HK-2 (cell line): ENCODE results near the gene SENP1.
"Not testable (repeated sequence)": the region's sequence is repeated elsewhere in the genome, so short reads cannot be mapped to it uniquely, and the experiment has no call there.

Experiments
- DNase-seq: peaks from one replicate; pipeline ENCODE4 v3.0.0-alpha.2; 2018; ENCODE audit not compliant: unreplicated experiment

Gene SENP1

GRCh38 chr12:48111312-48111693 lies 5.4 kb upstream of the SENP1 start:
- not testable (repeated sequence) for DNase-seq

- peak; percentile 9 for DNase-seq
Observed at GRCh38 chr12:48110691-48111311, 4.9 kb upstream of the SENP1 start.

- no peak for DNase-seq
Observed at GRCh38 chr12:48109424-48109823, 3.5 kb upstream of the SENP1 start.

DNA sequence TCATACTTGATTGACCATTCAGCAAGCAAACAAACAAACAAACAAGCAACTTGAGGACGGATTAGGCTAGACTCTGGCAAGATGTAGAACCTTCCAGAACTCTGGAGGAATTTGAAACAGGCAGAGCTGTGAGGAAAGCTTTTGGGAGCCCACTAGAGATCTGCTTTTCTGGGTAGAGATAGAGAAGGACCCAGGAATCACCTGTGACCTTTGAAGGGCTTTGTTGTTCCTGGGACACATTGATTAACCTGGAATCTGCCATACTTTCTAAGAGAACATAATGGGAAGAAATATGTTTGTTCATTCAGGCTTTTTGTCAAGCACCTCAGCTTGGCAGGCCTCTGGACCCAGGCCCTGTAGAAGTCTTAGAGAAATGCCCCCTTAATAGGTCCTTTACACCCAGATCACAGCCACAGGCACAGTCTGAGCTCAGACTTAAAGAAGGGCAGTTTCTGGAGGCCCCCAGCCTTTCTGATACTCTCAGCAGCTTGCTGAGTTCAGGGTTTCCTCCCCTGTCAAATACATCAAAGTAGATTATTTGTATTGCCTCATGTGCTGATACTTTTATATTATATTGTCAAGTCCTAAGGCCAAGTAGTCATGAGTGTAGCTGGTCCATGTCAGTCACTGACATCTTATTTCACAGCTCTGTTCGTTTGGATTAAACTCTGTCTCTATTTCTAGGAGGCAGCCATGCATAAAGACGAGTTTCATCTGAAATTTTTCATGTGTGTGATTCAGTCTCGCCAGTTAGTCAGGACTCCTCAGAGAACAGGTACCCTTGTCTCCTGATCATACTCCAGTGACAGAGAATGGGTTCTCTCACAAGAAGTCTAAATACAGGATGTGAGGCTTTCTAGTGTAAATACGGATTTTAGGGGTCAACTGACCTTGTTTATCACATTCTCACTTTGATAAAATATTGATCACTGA lies 1.1 kb upstream of the SENP1 start:
- DNase-seq: no peak

DNA sequence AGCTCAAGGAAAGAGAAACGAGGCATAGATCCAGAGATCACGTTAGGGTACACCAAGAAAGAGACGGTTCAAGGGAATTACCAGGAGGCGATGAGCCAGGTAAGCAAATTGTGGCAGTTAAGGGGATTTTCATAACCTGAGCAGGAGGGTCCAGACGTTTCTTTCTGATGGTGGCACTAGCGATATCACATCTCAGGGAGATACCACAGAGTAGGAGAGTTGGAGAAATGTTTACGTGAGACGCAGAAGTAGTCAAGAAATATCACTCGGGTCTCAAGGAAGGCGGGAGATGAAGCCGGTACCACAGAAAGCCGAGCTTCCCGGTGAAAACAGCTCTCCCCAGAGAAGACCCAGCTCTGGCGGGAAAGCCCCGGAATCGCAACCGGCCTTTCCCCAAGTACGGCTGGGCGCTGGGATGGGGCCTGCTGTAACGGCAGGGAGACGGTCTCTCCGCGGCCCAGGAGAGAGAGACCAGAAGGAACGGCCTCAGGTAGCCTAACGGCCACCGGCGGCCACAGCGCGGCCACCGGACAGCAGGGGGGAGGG lies 485 bp downstream of the SENP1 start:
- no peak for DNase-seq

DNA sequence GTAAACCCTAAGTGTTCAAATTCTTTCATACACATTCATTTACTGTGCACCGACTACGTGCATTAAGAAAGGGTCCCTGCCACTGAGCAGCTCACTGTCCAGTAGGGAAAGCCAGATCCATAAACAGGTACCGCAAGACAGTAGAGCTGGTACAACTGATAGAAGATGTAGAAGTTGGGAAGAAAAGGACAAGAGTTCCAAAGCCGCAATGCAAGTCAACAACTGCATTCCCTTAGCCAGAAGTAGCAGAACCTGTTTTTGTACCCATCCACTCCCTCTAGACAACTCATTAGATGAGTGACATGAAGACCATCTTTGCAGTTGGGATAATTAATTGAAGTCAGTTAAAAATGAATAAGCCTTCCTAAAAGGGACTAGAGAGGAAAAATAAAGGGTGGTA lies 1.3 kb downstream of the SENP1 start:
- DNase-seq: no peak

DNA sequence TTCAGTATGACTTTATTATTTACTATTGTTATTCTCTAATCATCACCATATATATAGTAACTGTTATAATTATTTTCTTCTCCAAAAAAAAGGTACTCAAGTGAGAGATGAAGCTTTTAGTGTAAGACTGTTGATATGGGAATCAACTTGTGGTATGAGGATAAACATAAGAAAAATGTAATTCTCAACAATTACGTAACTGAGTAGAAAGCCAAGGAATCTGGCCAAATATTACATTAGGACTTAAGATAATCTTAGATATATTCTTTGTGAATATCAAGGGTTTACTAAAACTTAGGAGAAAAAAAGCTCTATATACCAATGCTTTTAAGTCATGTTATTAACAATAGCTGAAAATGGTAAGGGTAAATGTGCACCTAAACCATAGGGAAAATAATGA lies 13.3 kb downstream of the SENP1 start:
- no peak for DNase-seq

DNA sequence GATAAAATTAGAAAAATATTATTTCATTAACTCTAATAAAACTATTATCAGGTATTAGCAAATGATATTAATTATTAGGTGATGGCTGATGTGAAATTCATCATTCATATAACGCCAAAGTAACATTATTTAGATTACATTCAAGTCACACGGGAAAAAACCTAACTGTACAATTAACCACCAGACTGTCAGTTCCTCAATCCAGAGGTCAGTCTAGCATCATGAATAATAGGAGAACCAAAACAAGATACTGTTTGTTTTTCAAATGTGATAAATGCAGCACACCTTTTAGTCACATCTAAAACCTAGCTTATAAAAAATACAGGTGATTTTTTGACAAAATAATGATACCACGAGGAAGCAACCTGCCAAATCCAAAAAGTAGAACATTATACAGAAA lies 19.6 kb downstream of the SENP1 start:
- DNase-seq: no peak

- DNase-seq: no peak
Observed at GRCh38 chr12:48084841-48085460, 20.9 kb downstream of the SENP1 start.

DNA sequence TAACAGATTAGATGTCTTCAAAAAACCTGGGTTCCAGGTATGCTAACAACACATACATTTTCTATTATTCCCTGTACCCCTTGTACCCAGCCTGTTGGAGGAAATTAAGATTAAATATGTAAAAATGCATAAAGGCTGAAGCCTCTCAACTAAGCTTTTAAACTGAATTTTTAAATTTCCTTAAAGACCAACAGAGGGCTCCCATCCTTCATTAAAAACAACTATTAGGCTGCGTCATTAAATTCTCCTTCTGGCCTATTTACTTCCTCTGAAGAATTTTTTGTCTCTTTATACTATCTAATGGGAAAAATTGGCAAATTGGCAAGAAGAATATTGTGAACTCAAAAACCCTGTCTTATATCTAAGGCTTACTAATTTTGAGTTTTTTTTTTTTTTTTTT lies 21.8 kb downstream of the SENP1 start:
- no peak for DNase-seq

- DNase-seq: no peak
Observed at GRCh38 chr12:48080821-48081220, 25.1 kb downstream of the SENP1 start.

- no peak for DNase-seq
Observed at GRCh38 chr12:48080285-48080684, 25.6 kb downstream of the SENP1 start.

DNA sequence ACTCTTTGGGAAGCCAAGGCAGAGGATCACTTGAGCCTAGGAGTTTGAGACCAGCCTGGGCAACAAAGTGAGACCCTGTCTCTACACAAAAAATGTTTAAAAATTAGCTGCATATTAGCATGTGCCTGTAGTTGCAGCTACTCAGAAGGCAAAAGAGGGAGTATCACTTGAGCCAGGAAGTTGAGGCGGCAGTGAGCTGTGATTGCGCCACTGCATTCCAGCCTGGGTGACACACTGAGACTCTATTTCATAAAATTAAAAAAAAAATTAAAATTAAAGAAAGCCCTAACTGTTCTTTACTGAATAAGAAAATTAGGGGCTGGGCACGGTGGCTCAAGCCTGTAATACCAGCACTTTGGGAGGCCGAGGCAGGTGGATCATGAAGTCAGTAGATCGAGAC lies 27.0 kb downstream of the SENP1 start:
- no peak for DNase-seq

DNA sequence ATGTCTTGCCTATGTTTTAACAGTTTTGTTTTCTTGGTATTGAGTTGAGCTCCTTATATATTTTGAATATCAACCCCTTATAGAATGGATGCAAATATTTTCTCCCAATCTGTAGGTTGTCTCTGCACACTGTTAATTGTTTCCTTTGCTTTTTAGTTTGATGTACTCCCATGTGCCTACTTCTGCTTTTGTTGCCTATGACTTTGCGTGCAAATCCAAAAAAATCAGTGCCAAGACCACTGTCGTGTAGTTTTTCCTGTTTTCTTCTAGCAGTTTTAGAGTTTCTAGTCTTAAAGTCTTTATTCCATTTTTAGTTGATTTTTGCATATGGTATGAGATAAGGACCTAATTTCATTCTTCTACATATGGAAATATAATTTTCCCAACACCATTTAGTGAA lies 28.8 kb downstream of the SENP1 start:
- no peak for DNase-seq

GRCh38 chr12:48075832-48076231 lies 30.0 kb downstream of the SENP1 start:
- no peak for DNase-seq

DNA sequence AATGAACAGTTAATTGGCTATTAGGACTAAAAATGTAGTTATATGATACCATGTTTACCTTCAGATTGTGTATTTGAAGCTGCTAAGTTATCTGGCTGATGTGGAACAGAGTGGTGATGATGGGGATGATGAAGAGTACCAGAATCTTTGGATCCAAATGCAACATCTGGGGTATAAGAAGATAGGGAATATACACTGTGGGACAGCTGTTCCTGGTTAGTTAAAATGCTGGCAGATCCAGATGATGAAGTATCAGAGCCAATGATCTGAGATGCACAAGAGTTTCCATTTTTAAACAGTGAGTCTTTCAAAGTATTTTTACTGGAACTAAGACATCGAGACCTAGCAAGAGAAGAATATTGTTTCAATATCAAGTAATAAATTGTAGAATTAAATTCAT lies 31.6 kb downstream of the SENP1 start:
- no peak for DNase-seq

DNA sequence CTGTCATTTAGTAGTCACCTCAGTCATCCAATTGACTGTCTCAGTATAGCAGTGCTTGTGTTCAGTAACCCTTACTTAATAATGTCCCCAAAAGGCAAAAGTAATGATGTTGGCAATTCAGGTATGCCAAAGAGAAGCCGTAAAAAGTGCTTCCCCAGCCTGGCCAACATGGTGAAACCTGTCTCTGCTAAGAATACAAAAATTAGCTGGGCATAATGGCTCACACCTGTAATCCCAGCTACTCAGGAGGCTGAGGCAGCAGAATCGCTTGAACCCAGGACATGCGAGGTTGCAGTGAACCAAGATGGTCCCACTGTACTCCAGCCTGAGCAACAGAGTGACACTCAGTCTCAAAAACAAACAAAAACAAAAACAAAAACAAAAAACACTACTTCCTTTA lies 33.6 kb downstream of the SENP1 start:
- DNase-seq: no peak

DNA sequence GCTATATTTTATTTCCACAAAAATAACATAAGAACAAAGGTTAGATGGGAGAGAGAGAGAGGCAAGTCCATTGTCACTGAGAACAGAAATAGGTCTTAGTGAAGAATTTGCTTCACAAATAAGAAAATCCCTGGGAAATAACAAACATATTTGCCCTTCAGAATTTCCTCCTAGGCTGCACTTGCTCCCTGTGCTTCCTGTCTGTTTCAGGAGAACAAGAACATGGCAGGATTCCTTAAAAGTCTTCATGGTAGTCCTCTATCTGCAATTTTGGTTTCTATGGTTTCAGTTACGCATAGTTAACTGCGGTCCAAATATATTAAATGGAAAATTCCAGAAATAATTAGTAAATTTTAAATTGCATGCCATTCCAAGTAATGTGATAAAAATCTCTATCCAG lies 34.1 kb downstream of the SENP1 start:
- no peak for DNase-seq

GRCh38 chr12:48070731-48071130 lies 35.1 kb downstream of the SENP1 start:
- no peak for DNase-seq

DNA sequence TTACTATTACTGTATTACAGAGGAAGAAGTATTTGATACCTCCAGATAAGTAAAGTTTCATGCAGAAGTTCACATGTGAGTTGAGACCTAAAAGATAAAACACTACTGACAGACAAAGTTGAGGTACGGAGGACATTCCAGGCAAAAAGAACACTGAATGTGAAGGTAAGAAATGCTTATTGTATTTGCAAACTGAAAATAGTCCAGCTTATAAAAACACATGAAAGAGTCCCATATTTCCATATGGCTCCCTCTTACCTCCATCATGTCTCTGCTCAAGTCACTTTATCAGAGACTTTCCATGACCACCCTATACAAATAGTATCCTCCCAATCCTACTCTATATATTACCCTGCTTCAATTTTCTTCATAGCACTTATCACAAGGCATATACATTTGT lies 35.8 kb downstream of the SENP1 start:
- DNase-seq: no peak

- no peak for DNase-seq
Observed at GRCh38 chr12:48069241-48069640, 36.6 kb downstream of the SENP1 start.

DNA sequence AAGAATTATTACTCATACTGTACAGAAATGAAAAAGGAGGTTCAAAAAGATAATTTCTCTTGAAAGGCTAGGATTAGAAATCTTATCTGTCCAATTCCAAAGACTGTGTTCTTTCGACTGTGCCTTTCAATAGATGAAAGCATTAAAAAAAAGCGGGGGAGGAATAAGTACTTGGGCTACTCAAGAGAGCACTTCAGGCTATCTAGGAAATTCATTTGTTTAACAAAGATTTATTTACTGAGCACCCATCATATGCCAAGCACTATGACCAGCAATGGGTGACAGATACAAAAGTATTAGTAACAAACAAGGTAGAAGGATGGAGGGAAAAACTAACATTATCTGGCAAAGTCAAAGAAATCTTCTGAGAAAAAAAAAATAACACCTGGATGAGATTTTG lies 37.4 kb downstream of the SENP1 start:
- DNase-seq: no peak
